ENCODE results near the gene LRRC23. TPM values are rescaled to one million over a fixed set of nuclear protein-coding genes. Genes with fewer than 3 reads are reported as not detected.

LRRC23 gene
- total and polyA plus RNA-seq, 2 of the 13 experiments (the other 11 are each of a cell fraction or from before 2014, with no cell fraction given), result 6.0 to 7.8 TPM

DNA sequence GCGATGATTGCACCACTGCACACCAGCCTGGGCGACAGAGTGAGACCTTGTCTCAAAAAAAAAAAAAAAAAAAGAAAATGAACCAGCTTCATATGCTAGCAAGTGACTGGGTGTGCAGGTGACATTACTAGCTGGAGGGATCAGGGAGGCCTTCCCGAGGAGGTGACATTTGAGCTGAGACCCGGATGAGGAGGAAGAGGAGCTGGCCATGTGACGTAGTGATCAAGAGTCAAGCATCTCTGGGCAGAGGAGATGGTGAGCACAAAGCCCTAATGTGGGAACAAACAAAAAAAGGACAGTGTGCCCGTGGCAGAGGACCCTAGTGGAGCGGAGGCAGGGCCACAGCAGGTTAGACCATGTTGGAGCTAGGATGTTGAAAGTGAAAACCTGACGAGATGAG is 43.0 kb downstream of the LRRC23 start:
- no TSS peak for BruUV-seq (replicated peaks)
- Histone ChIP-seq H3K9me3 (ENCODE audit: low read length) (no peaks in the 10 kb centered on the region), H3K36me3 (replicated peaks in 1 of 2; ENCODE audit: control insufficient read depth in 1 of 2, insufficient read depth in 2 of 2, low read length in 2 of 2) (no peaks in the 10 kb centered on the region), H3K79me2 (ENCODE audit: insufficient read depth, low read length) (no peaks in the 10 kb centered on the region), H3K27me3 (ENCODE audit: control insufficient read depth in 1 of 2, insufficient read depth in 2 of 2, low read length in 2 of 2) (no peaks in the 10 kb centered on the region), H2AFZ (ENCODE audit: low read length) (no peak overlapping the region), H3K4me2 (ENCODE audit: low read depth, low read length) (no peak overlapping the region), H4K20me1 (ENCODE audit: insufficient read depth, low read length) (no peaks in the 10 kb centered on the region), H3K4me3 (replicated peaks in 1 of 3; ENCODE audit: insufficient read depth in 1 of 3, low read depth in 2 of 3, low read length in 3 of 3) (no peak overlapping the region), H3K9ac (ENCODE audit: insufficient read depth, low read depth, low read length) (no peak overlapping the region), H3K27ac (ENCODE audit: extremely low read length, insufficient read depth, low read length) (no peak overlapping the region), H3K4me1 (ENCODE audit: insufficient read depth, low read length) (peaks cover 34% of the 10 kb centered on the region)
- intact Hi-C loops (cut with micrococcal nuclease; ENCODE audit: unreplicated experiment) (no loop called here), in situ Hi-C loops (cut with HindIII; ENCODE audit: extremely low pct_ligation_motif_present, low pct_unique_long_range_greater_than_20kb) (loop anchor here (10.0 kb wide), 1 partner anchor 167 kb away; no protein-coding TSS in a partner anchor)
- CTCF ChIA-PET (ENCODE audit: low intra/inter-chr PET ratio, low total read pairs), result interaction anchor here (2.1 kb wide), 1 partner anchor 14 kb away, joined by 5 read pairs; no protein-coding TSS in a partner anchor
- DNase-seq (ENCODE audit: low spot score) (no peak), FAIRE-seq (no peak), ATAC-seq (no peak)
- WGBS (ENCODE audit: low lambda C conversion rate), result 83% methylated on average over 8 of the region's 8 CpGs
- POLR2A ChIA-PET, result interaction anchor here (0.7 to 5.2 kb wide), 4 partner anchors 10 to 75 kb away, joined by 3 to 180 read pairs (median 32); partner anchors contain the start of genes LPCAT3 and SPSB2
- TF ChIP-seq MZF1 (CRISPR knock-in tag; IDR thresholded peaks at IDR 0.05; ENCODE audit: borderline replicate concordance), result no peak
- no peak for TF ChIP-seq ZBTB40 (IDR thresholded peaks at IDR 0.05)
- TF ChIP-seq ZBTB40 (CRISPR knock-in tag; IDR thresholded peaks at IDR 0.05), result no peak
- TF ChIP-seq NFAT5 (CRISPR knock-in tag; IDR thresholded peaks at IDR 0.05), result no peak
- no peak for TF ChIP-seq MATR3 (CRISPR knock-in tag; IDR thresholded peaks at IDR 0.05)
- no peak for TF ChIP-seq ZNF251 (CRISPR knock-in tag; IDR thresholded peaks at IDR 0.05)
- TF ChIP-seq NFKBIZ (CRISPR knock-in tag; IDR thresholded peaks at IDR 0.05), result no peak
- TF ChIP-seq, protein P1, sequence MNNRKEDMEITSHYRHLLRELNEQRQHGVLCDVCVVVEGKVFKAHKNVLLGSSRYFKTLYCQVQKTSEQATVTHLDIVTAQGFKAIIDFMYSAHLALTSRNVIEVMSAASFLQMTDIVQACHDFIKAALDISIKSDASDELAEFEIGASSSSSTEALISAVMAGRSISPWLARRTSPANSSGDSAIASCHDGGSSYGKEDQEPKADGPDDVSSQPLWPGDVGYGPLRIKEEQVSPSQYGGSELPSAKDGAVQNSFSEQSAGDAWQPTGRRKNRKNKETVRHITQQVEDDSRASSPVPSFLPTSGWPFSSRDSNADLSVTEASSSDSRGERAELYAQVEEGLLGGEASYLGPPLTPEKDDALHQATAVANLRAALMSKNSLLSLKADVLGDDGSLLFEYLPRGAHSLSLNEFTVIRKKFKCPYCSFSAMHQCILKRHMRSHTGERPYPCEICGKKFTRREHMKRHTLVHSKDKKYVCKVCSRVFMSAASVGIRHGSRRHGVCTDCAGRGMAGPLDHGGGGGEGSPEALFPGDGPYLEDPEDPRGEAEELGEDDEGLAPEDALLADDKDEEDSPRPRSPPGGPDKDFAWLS (CRISPR knock-in tag; IDR thresholded peaks at IDR 0.05; ENCODE audit: borderline replicate concordance), result no peak
- TF ChIP-seq ZBTB21 (CRISPR knock-in tag; IDR thresholded peaks at IDR 0.05), result no peak
